ENCODE measurements around the gene SCN3A. TPM values are rescaled to one million over a fixed set of nuclear protein-coding genes. Genes with fewer than 3 reads are reported as not detected.

Gene SCN3A
- total and polyA plus RNA-seq, 10 of the 15 experiments (the other 5 are each of a cell fraction or from before 2014, with no cell fraction given) = 0.04 to 0.34 (median 0.06) TPM; not detected in 3

GRCh38 chr2:165253178-165253577 lies 49.3 kb upstream of the SCN3A start:
- TF ChIP-seq E2F4 (IDR thresholded peaks at IDR 0.05; ENCODE audit: low read depth, low read length) (no peak), SREBF2 (IDR thresholded peaks at IDR 0.05; ENCODE audit: low read length) (no peak), HDAC2 (IDR thresholded peaks at IDR 0.05) (no peak), PML (IDR thresholded peaks at IDR 0.05; ENCODE audit: low read length) (no peak), MEF2A (IDR thresholded peaks at IDR 0.05; ENCODE audit: insufficient read depth, low read depth, low read length) (no peak), RELB (IDR thresholded peaks at IDR 0.05; ENCODE audit: low read depth) (no peak)
- TF ChIP-seq, protein P1, sequence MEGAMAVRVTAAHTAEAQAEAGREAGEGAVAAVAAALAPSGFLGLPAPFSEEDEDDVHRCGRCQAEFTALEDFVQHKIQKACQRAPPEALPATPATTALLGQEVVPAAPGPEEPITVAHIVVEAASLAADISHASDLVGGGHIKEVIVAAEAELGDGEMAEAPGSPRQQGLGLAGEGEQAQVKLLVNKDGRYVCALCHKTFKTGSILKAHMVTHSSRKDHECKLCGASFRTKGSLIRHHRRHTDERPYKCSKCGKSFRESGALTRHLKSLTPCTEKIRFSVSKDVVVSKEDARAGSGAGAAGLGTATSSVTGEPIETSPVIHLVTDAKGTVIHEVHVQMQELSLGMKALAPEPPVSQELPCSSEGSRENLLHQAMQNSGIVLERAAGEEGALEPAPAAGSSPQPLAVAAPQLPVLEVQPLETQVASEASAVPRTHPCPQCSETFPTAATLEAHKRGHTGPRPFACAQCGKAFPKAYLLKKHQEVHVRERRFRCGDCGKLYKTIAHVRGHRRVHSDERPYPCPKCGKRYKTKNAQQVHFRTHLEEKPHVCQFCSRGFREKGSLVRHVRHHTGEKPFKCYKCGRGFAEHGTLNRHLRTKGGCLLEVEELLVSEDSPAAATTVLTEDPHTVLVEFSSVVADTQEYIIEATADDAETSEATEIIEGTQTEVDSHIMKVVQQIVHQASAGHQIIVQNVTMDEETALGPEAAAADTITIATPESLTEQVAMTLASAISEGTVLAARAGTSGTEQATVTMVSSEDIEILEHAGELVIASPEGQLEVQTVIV (IDR thresholded peaks at IDR 0.05; ENCODE audit: borderline replicate concordance, partially characterized antibody) = no peak
- Histone ChIP-seq H3K9me3 (replicated peaks; ENCODE audit: control insufficient read depth, insufficient read depth, low read length) (no peaks in the 10 kb centered on the region), H3K27ac (ENCODE audit: control insufficient read depth, insufficient read depth) (no peak overlapping the region), H3K4me3 (no peak overlapping the region), H3K79me2 (ENCODE audit: control insufficient read depth, insufficient read depth, low read length) (no peaks in the 10 kb centered on the region), H3K4me2 (ENCODE audit: control insufficient read depth, insufficient read depth) (no peak overlapping the region), H3K36me3 (ENCODE audit: control insufficient read depth in 2 of 2, insufficient read depth in 2 of 2, low read length in 1 of 2) (no peaks in the 10 kb centered on the region), H3K9ac (ENCODE audit: control insufficient read depth, insufficient read depth, low read length) (no peak overlapping the region), H3K4me1 (ENCODE audit: control insufficient read depth, insufficient read depth, low read length) (no peaks in the 10 kb centered on the region), H2AFZ (ENCODE audit: control insufficient read depth, low read depth, low read length) (no peak overlapping the region), H3K27me3 (replicated peaks in 1 of 2; ENCODE audit: control insufficient read depth in 2 of 2, insufficient read depth in 2 of 2, low read length in 1 of 2) (no peaks in the 10 kb centered on the region), H4K20me1 (ENCODE audit: control insufficient read depth, insufficient read depth) (no peaks in the 10 kb centered on the region)
- DNase-seq (ENCODE audit: low read depth, low spot score) (no peak), FAIRE-seq (no peak), ATAC-seq (no peak)
- RAD21 ChIA-PET (ENCODE audit: unreplicated experiment) = no interaction called here
- intact Hi-C loops (cut with micrococcal nuclease; ENCODE audit: unreplicated experiment) (no loop called here), in situ Hi-C loops (cut with MboI) (no loop called here)
- SMC1A ChIA-PET (ENCODE audit: uncharacterized antibody, unreplicated experiment) = interaction anchor here (0.6 kb wide), 1 partner anchor 97 kb away, joined by 3 read pairs; no protein-coding TSS in a partner anchor
- CTCF ChIA-PET = no interaction called here
- BruUV-seq (replicated peaks) = no TSS peak
- POLR2A ChIA-PET = no interaction called here
